GM12878 (cell line): ENCODE measurements around the gene PFKFB2. TPM values are rescaled to one million over a fixed set of nuclear protein-coding genes. Genes with fewer than 3 reads are reported as not detected.

ENCODE experiments used
- ATAC-seq: fragments of 200-7000 bp; cut with Tn5 transposase; 3 replicates; pipeline ENCODE4 v1.9.1; 2020; ENCODE audit warnings: mild to moderate bottlenecking, moderate library complexity
- BruUV-seq: library from RNA; stranded (reverse); fragments of 400-500 nt; replicated peaks from 2 replicates; lab custom pipeline; 2021; lab: Mats Ljungman, UMichigan
- CTCF ChIA-PET: fragments of 300-600 bp; sonication (Branson Sonifier 250); formaldehyde crosslinking; extraction: SDS; loops from one replicate; lab custom pipeline; 2021; ENCODE audit warnings: inconsistent platforms; lab: Yijun Ruan, JAX
- POLR2A ChIA-PET: fragments of 350-600 bp; formaldehyde crosslinking; extraction: SDS; loops from one replicate; lab custom pipeline; 2021; ENCODE audit warnings: inconsistent platforms; lab: Charles Lee
- RAD21 ChIA-PET: fragments of 300-600 bp; sonication (Branson Sonifier 250); formaldehyde crosslinking; loops from one replicate; lab custom pipeline; 2023; ENCODE audit warnings: antibody characterized with exemption; ENCODE audit not compliant: unreplicated experiment; lab: Charles Lee
- SMC1A ChIA-PET: fragments of 300-600 bp; sonication (Branson Sonifier 250); formaldehyde crosslinking; loops from one replicate; lab custom pipeline; 2023; ENCODE audit not compliant: unreplicated experiment, uncharacterized antibody; lab: Charles Lee
- DNase-seq: peaks from one replicate; pipeline ENCODE4 v3.0.0-alpha.2; 2011; ENCODE audit warnings: low read depth, low spot score
- FAIRE-seq: peaks from 3 replicates; lab custom pipeline; 2011; peaks lifted over from hg19 to GRCh38; lab: Jason Lieb, UNC
- H2AFZ ChIP-seq: 2 replicates; pipeline ENCODE4 v1.6.0; 2011; ENCODE audit warnings: low read depth, low read length, control low read depth; ENCODE audit not compliant: control insufficient read depth
- H3K27ac ChIP-seq: 2 replicates; pipeline ENCODE4 v1.5.1; 2011; ENCODE audit warnings: control low read depth; ENCODE audit not compliant: control insufficient read depth, insufficient read depth
- H3K27me3 ChIP-seq, 2 experiments: replicated peaks in 1 of 2; 2 replicates each; pipeline versions ENCODE4 v1.6.0 to v1.6.1; 2011; ENCODE audit warnings: low read length in 1 of 2; ENCODE audit not compliant: control insufficient read depth in 2 of 2, insufficient read depth in 2 of 2
- H3K36me3 ChIP-seq, 2 experiments: 2 replicates each; pipeline ENCODE4 v1.5.1; 2011; ENCODE audit warnings: low read length in 1 of 2; ENCODE audit not compliant: control insufficient read depth in 2 of 2, insufficient read depth in 2 of 2
- H3K4me1 ChIP-seq: 2 replicates; pipeline ENCODE4 v1.6.1; 2011; ENCODE audit warnings: mild to moderate bottlenecking, low read length, moderate library complexity, mixed read lengths; ENCODE audit not compliant: control insufficient read depth, insufficient read depth
- H3K4me2 ChIP-seq: 2 replicates; pipeline ENCODE4 v1.6.0; 2011; ENCODE audit warnings: control low read depth; ENCODE audit not compliant: control insufficient read depth, insufficient read depth
- H3K4me3 ChIP-seq: fragments of 200-600 bp; sonication (generic); 2 replicates; pipeline ENCODE4 v1.5.1; 2016
- H3K79me2 ChIP-seq: 2 replicates; pipeline ENCODE4 v1.6.0; 2011; ENCODE audit warnings: low read length; ENCODE audit not compliant: control insufficient read depth, insufficient read depth
- H3K9ac ChIP-seq: 2 replicates; pipeline ENCODE4 v1.8.0; 2011; ENCODE audit warnings: low read length, control low read depth, mixed read lengths; ENCODE audit not compliant: control insufficient read depth, insufficient read depth
- H3K9me3 ChIP-seq: replicated peaks from 3 replicates; pipeline ENCODE4 v1.5.1; 2011; ENCODE audit warnings: mild to moderate bottlenecking, low read length; ENCODE audit not compliant: control insufficient read depth, insufficient read depth
- H4K20me1 ChIP-seq: 2 replicates; pipeline ENCODE4 v1.6.0; 2011; ENCODE audit not compliant: control insufficient read depth, insufficient read depth
- ETV6 ChIP-seq, 2 experiments: fragments of 450-650 bp in 1 of 2; IDR thresholded peaks in 1 of 2; conservative IDR thresholded peaks in 1 of 2; 2 replicates each; pipeline ENCODE4 v1.6.1; 2014; ENCODE audit warnings: antibody characterized with exemption in 1 of 2, borderline replicate concordance in 1 of 2, low read depth in 1 of 2, mild to moderate bottlenecking in 1 of 2, moderate library complexity in 1 of 2
- FOS ChIP-seq: IDR thresholded peaks from 3 replicates; pipeline ENCODE4 v1.6.1; 2011; ENCODE audit warnings: borderline replicate concordance; ENCODE audit not compliant: insufficient read length; ENCODE audit errors: extremely low read depth
- MXI1 ChIP-seq: fragments of 150-350 bp; IDR thresholded peaks from 2 replicates; pipeline ENCODE4 v1.6.1; 2011; ENCODE audit warnings: low read depth, mild to moderate bottlenecking, inconsistent platforms, low read length, improper control_type of control experiment
- MYC ChIP-seq: IDR thresholded peaks from 2 replicates; pipeline ENCODE4 v1.6.1; 2011; ENCODE audit warnings: mild to moderate bottlenecking, low read length, moderate library complexity, inconsistent platforms; ENCODE audit not compliant: insufficient read depth, insufficient replicate concordance, insufficient read length, severe bottlenecking
- POLR2A ChIP-seq: IDR thresholded peaks from 2 replicates; pipeline ENCODE4 v1.6.1; 2011; ENCODE audit warnings: low read depth, mild to moderate bottlenecking, low read length
- POLR2AphosphoS2 ChIP-seq: IDR thresholded peaks from 2 replicates; pipeline ENCODE4 v1.6.1; 2011; ENCODE audit warnings: low read depth, mild to moderate bottlenecking, low read length, improper control_type of control experiment, moderate library complexity
- RELB ChIP-seq: fragments of 450-650 bp; IDR thresholded peaks from 2 replicates; pipeline ENCODE4 v1.6.1; 2017; ENCODE audit warnings: low read depth, mild to moderate bottlenecking, moderate library complexity
- SIN3A ChIP-seq: IDR thresholded peaks from 2 replicates; pipeline ENCODE4 v1.6.1; 2012; ENCODE audit warnings: low read depth, low read length, improper control_type of control experiment
- SUZ12 ChIP-seq: fragments of 200-600 bp; sonication (generic); IDR thresholded peaks from one replicate; pipeline ENCODE4 v1.6.1; 2018; ENCODE audit warnings: antibody characterized with exemption, mild to moderate bottlenecking; ENCODE audit not compliant: unreplicated experiment
- WGBS: methylation state at CpG from one replicate; pipeline ENCODE4 v1.1.6; 2016; ENCODE audit warnings: low lambda C conversion rate; ENCODE audit not compliant: insufficient replicate concordance, insufficient coverage; ENCODE audit errors: missing lambda C conversion rate; 5-methylcytosine and 5-hydroxymethylcytosine counted together
- in situ Hi-C: fragments of 300-500 bp; cut with MboI; formaldehyde crosslinking; loops from 9 replicates; pipeline ENCODE4 v1.14.3; 2018; ENCODE audit warnings: mixed read lengths
- intact Hi-C: fragments of 100-400 bp; cut with micrococcal nuclease; formaldehyde crosslinking; loops from one replicate; pipeline ENCODE4 v1.14.2; 2022; ENCODE audit not compliant: unreplicated experiment
- polyA plus RNA-seq, 11 experiments: library from polyadenylated mRNA; depleted of rRNA in 4 of 11; unstranded in 6 of 11; stranded (reverse) in 5 of 11; fragments of >200 nt; fragmentation: Nextera tagmentation in 4 of 11; fragmentation: Illumina TruSeq in 1 of 11; extraction: Ambion mirVana in 4 of 11; extraction: Trizol in 1 of 11; gene quantifications; 1 replicate in 1 of 11; 2 replicates in 10 of 11; pipeline versions ENCODE4 v1.2.1 to v1.2.3, GENCODE V29; 2011 to 2016; ENCODE audit warnings: inconsistent platforms in 2 of 11, missing spikeins in 2 of 11, low read depth in 1 of 11
- total RNA-seq, 4 experiments: library from RNA; depleted of rRNA in 3 of 4; stranded (reverse); fragments of >200 nt in 3 of 4; fragmentation: Illumina TruSeq in 1 of 4; extraction: Trizol in 1 of 4; gene quantifications; 2 replicates each; pipeline versions ENCODE4 v1.2.1 to v1.2.3, GENCODE V29; 2013 to 2021

The PFKFB2 gene
- total and polyA plus RNA-seq, 10 of the 15 experiments (the other 5 are each of a cell fraction or from before 2014, with no cell fraction given): 0.40 to 1.3 (median 1.0) TPM

- Histone ChIP-seq H3K27ac (no peak overlapping the region), H3K36me3 (no peaks in the 10 kb centered on the region), H3K9me3 (no peaks in the 10 kb centered on the region), H3K4me3 (no peak overlapping the region), H3K79me2 (no peaks in the 10 kb centered on the region), H3K4me2 (no peak overlapping the region), H3K9ac (no peak overlapping the region), H3K4me1 (peaks cover 12% of the 10 kb centered on the region), H4K20me1 (no peaks in the 10 kb centered on the region), H3K27me3 (no peaks in the 10 kb centered on the region), H2AFZ (no peak overlapping the region)
- SMC1A ChIA-PET: interaction anchor here (1.1 kb wide), 1 partner anchor 20 kb away, joined by 3 read pairs; no protein-coding TSS in a partner anchor
- WGBS: 88% methylated on average over 5 of the region's 5 CpGs
- ATAC-seq (no peak), FAIRE-seq (no peak), DNase-seq (no peak)
- POLR2A ChIA-PET: no interaction called here
- CTCF ChIA-PET: interaction anchor here (2.4 to 10.2 kb wide), 2 partner anchors 16 to 19 kb away, joined by 7 to 131 read pairs; partner anchors contain the start of genes PFKFB2 and YOD1
- RAD21 ChIA-PET: no interaction called here
- in situ Hi-C loops (no loop called here), intact Hi-C loops (no loop called here)
- BruUV-seq: no TSS peak
- TF ChIP-seq POLR2A (no peak), RELB (no peak), ETV6 (conservative IDR thresholded peaks at IDR 0.05 in 1 of 2, IDR thresholded peaks at IDR 0.05 in 1 of 2; ENCODE audit: borderline replicate concordance in 1 of 2, low read depth in 1 of 2) (no peak), SUZ12 (no peak), FOS (no peak), MYC (no peak), MXI1 (no peak), POLR2AphosphoS2 (no peak), SIN3A (no peak)
Observed at GRCh38 chr1:207067665-207068064, 14.6 kb downstream of the PFKFB2 start.
